CD14-positive monocyte (primary cell): ENCODE measurements around the gene TRH. TPM values are rescaled to one million over a fixed set of nuclear protein-coding genes. Genes with fewer than 3 reads are reported as not detected.

Experiments used
- DNase-seq, 3 donors: peaks; one replicate each; pipeline ENCODE4 v3.0.0-alpha.2; 2011 to 2022
- H2AFZ ChIP-seq: 2 replicates; pipeline ENCODE4 v1.6.0; 2012; ENCODE audit warnings: mild to moderate bottlenecking, low read depth, low read length, inconsistent platforms; ENCODE audit not compliant: insufficient read depth, poor library complexity, severe bottlenecking
- H3K27ac ChIP-seq, 2 donors: 1 replicate in 1 of 2; 2 replicates in 1 of 2; pipeline ENCODE4 v1.5.1; 2012 to 2013; ENCODE audit warnings: low read length in 2 of 2, control low read depth in 1 of 2, inconsistent platforms in 1 of 2, low read depth in 1 of 2, mild to moderate bottlenecking in 1 of 2
- H3K27me3 ChIP-seq, 2 donors: one replicate each; pipeline versions ENCODE4 v1.6.0 to v1.6.1; 2011 to 2013; ENCODE audit warnings: low read length in 2 of 2; ENCODE audit not compliant: control insufficient read depth in 2 of 2, insufficient read depth in 2 of 2
- H3K36me3 ChIP-seq, 2 donors: replicated peaks in 1 of 2; 1 replicate in 1 of 2; 2 replicates in 1 of 2; pipeline versions ENCODE4 v1.5.1 to v1.6.1; 2012 to 2013; ENCODE audit warnings: low read length in 2 of 2, control low read depth in 1 of 2, inconsistent platforms in 1 of 2, mild to moderate bottlenecking in 1 of 2; ENCODE audit not compliant: insufficient read depth in 2 of 2, control insufficient read depth in 1 of 2
- H3K4me1 ChIP-seq, 2 donors: 1 replicate in 1 of 2; 2 replicates in 1 of 2; pipeline versions ENCODE4 v1.5.1 to v1.6.1; 2012 to 2013; ENCODE audit warnings: low read length in 2 of 2, control low read depth in 1 of 2, inconsistent platforms in 1 of 2, mild to moderate bottlenecking in 1 of 2, moderate library complexity in 1 of 2; ENCODE audit not compliant: insufficient read depth in 2 of 2, control insufficient read depth in 1 of 2
- H3K4me2 ChIP-seq: replicated peaks from 2 replicates; pipeline ENCODE3; 2012; ENCODE audit warnings: low read length, moderate library complexity, mild to moderate bottlenecking; ENCODE audit not compliant: poor library complexity, severe bottlenecking; ENCODE audit errors: extremely low read depth
- H3K4me3 ChIP-seq, 3 experiments: fragments of 200-600 bp in 1 of 3; sonication (generic) in 1 of 3; replicated peaks in 1 of 3; 1 replicate in 2 of 3; 2 replicates in 1 of 3; pipeline ENCODE4 v1.5.1; 2011 to 2013; ENCODE audit warnings: low read length in 3 of 3, mild to moderate bottlenecking in 3 of 3, control low read depth in 2 of 3, low read depth in 2 of 3, inconsistent platforms in 1 of 3, moderate library complexity in 1 of 3
- H3K79me2 ChIP-seq: 2 replicates; pipeline ENCODE4 v1.6.0; 2012; ENCODE audit warnings: mild to moderate bottlenecking, control low read depth, inconsistent platforms, low read length, moderate library complexity; ENCODE audit not compliant: insufficient read depth
- H3K9ac ChIP-seq: 2 replicates; pipeline ENCODE4 v1.6.0; 2017; ENCODE audit warnings: low read length, mild to moderate bottlenecking; ENCODE audit not compliant: insufficient read depth, poor library complexity, severe bottlenecking
- H3K9me3 ChIP-seq, 2 donors: replicated peaks in 1 of 2; 1 replicate in 1 of 2; 2 replicates in 1 of 2; pipeline versions ENCODE4 v1.5.1 to v1.6.1; 2012 to 2013; ENCODE audit warnings: low read length in 2 of 2, control low read depth in 1 of 2; ENCODE audit not compliant: control insufficient read depth in 1 of 2, insufficient read depth in 1 of 2
- H4K20me1 ChIP-seq: 2 replicates; pipeline ENCODE4 v1.6.0; 2012; ENCODE audit warnings: mild to moderate bottlenecking, low read length, control low read depth, moderate library complexity; ENCODE audit not compliant: insufficient read depth
- H3K27ac Mint-ChIP-seq, 7 donors: one replicate each; pipeline ENCODE4 v1.8.0; 2020; ENCODE audit warnings: mild to moderate bottlenecking in 7 of 7, mixed read lengths in 7 of 7, moderate library complexity in 6 of 7, inconsistent platforms in 2 of 7
- H3K27me3 Mint-ChIP-seq, 3 donors: one replicate each; pipeline ENCODE4 v1.8.0; 2021 to 2022; ENCODE audit warnings: low read depth in 3 of 3, mild to moderate bottlenecking in 3 of 3, mixed read lengths in 3 of 3, moderate library complexity in 3 of 3, inconsistent platforms in 1 of 3
- H3K36me3 Mint-ChIP-seq, 2 donors: one replicate each; pipeline ENCODE4 v1.8.0; 2020; ENCODE audit warnings: mixed read lengths in 2 of 2, inconsistent platforms in 1 of 2, mild to moderate bottlenecking in 1 of 2
- H3K4me1 Mint-ChIP-seq: one replicate; pipeline ENCODE4 v1.8.0; 2020; ENCODE audit warnings: mild to moderate bottlenecking, mixed read lengths
- H3K4me3 Mint-ChIP-seq, 2 donors: one replicate each; pipeline ENCODE4 v1.8.0; 2020; ENCODE audit warnings: mild to moderate bottlenecking in 2 of 2, mixed read lengths in 2 of 2, moderate library complexity in 1 of 2
- H3K9me3 Mint-ChIP-seq, 7 donors: one replicate each; pipeline ENCODE4 v1.8.0; 2020 to 2022; ENCODE audit warnings: mixed read lengths in 7 of 7, mild to moderate bottlenecking in 6 of 7, moderate library complexity in 6 of 7, inconsistent platforms in 2 of 7
- WGBS: methylation state at CpG from one replicate; pipeline ENCODE4 v1.1.5; 2013; ENCODE audit warnings: missing lambda C conversion rate; ENCODE audit not compliant: insufficient coverage; 5-methylcytosine and 5-hydroxymethylcytosine counted together
- intact Hi-C, 2 donors: fragments of 100-400 bp; cut with micrococcal nuclease; formaldehyde crosslinking; loops; one replicate each; pipeline versions ENCODE4 v1.15.0 to v1.15.1; 2023
- polyA plus RNA-seq, 3 donors: library from polyadenylated mRNA; depleted of rRNA in 1 of 3; unstranded in 2 of 3; stranded (reverse) in 1 of 3; fragments of 300-500 nt in 2 of 3; fragments of >200 nt in 1 of 3; fragmentation: Illumina TruSeq in 2 of 3; gene quantifications; 1 replicate in 2 of 3; 2 replicates in 1 of 3; pipeline ENCODE4 v1.2.3, GENCODE V29; 2012 to 2021
- TF ChIP-seq, protein P1 (sequence below): fragments of 200-600 bp; IDR thresholded peaks from one replicate; pipeline ENCODE4 v1.8.0; 2022; ENCODE audit warnings: antibody characterized with exemption, mild to moderate bottlenecking

TRH gene
- polyA plus RNA-seq, 3 donors = 0.91 TPM; not detected in 2

DNA sequence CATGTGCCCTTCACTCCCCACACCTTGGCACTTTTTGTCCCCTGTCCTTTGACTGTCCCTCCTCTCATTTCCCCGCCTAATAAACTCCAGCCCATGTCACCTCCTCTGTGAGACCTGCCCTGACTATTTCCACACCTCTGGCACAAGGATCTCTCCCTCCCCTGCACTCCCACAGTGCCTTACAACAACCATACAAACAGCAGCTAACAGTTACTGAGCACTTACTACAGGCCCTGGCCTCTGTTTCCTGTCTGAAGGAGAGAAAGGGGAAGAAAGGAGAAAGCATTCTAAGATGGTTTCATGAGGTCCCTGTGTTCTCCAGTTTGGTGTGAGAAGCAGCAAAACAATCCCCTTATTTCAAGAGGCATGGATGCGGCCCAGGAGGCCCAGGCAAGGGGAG lies 20.0 kb upstream of the TRH start:
- peak overlapping the region in 1 of 2 donors; percentile 43 for H3K4me3 Mint-ChIP-seq
- H3K27ac ChIP-seq = peak overlapping the region in 1 of 2 donors; percentile 13
- intact Hi-C loops = loop anchor here in 1 of 2 donors (5.0 kb wide), 1 partner anchor 38 kb away; no protein-coding TSS in a partner anchor
- no peaks in the 10 kb centered on the region for H3K79me2 ChIP-seq
- H3K4me2 ChIP-seq = no peak overlapping the region
- no peak overlapping the region for H3K4me3 ChIP-seq
- H3K27me3 ChIP-seq = no peaks in the 10 kb centered on the region
- peaks cover 3 to 7% (median 4%) of the 10 kb centered on the region in 3 donors for H3K27me3 Mint-ChIP-seq
- no peaks in the 10 kb centered on the region for H3K36me3 Mint-ChIP-seq
- H3K27ac Mint-ChIP-seq = peak overlapping the region in 6 of 7 donors; percentile 69 to 84 (median 79)
- H3K4me1 ChIP-seq = peaks cover 48 to 50% of the 10 kb centered on the region in 2 donors
- H3K36me3 ChIP-seq = no peaks in the 10 kb centered on the region
- TF ChIP-seq, protein P1, sequence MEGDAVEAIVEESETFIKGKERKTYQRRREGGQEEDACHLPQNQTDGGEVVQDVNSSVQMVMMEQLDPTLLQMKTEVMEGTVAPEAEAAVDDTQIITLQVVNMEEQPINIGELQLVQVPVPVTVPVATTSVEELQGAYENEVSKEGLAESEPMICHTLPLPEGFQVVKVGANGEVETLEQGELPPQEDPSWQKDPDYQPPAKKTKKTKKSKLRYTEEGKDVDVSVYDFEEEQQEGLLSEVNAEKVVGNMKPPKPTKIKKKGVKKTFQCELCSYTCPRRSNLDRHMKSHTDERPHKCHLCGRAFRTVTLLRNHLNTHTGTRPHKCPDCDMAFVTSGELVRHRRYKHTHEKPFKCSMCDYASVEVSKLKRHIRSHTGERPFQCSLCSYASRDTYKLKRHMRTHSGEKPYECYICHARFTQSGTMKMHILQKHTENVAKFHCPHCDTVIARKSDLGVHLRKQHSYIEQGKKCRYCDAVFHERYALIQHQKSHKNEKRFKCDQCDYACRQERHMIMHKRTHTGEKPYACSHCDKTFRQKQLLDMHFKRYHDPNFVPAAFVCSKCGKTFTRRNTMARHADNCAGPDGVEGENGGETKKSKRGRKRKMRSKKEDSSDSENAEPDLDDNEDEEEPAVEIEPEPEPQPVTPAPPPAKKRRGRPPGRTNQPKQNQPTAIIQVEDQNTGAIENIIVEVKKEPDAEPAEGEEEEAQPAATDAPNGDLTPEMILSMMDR = no peak
- H3K9me3 ChIP-seq = no peaks in the 10 kb centered on the region
- no peaks in the 10 kb centered on the region for H3K9me3 Mint-ChIP-seq
- peak; percentile 18 to 31 (median 28) for DNase-seq
- H3K4me1 Mint-ChIP-seq = peaks cover 56% of the 10 kb centered on the region
- H4K20me1 ChIP-seq = no peaks in the 10 kb centered on the region
- peak overlapping the region; percentile 77 for H2AFZ ChIP-seq
- H3K9ac ChIP-seq = no peak overlapping the region
- WGBS = 0% methylated on average over 1 of the region's 2 CpGs

DNA sequence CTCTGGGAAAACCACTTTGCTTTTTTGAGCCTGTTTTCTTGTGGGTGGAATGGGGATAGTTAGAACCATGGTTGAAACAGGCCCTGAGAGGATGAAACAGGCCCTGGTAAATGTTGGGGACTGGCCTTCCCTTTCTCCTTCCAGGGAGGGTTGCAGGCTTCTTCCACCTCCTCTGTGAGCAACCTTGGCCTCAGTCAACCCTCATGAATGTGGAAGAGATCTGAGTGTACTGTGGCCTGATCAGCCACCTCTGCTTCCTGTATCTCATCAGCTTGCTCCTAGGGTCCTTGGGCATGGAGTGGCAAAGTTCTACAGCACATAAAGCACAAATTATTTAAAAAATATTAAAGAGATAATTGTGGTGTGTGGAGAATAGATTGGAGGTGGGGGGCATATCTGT lies 17.6 kb upstream of the TRH start:
- H4K20me1 ChIP-seq = no peaks in the 10 kb centered on the region
- no peak overlapping the region for H3K27ac ChIP-seq
- peaks cover 35 to 38% of the 10 kb centered on the region in 2 donors for H3K4me1 ChIP-seq
- no peak for DNase-seq
- Mint-ChIP-seq H3K9me3 (no peaks in the 10 kb centered on the region), H3K4me3 (no peak overlapping the region), H3K27me3 (peaks cover 5 to 13% (median 7%) of the 10 kb centered on the region in 3 donors), H3K36me3 (no peaks in the 10 kb centered on the region), H3K4me1 (peaks cover 46% of the 10 kb centered on the region), H3K27ac (no peak overlapping the region)
- no peaks in the 10 kb centered on the region for H3K9me3 ChIP-seq
- no peak overlapping the region for H3K9ac ChIP-seq
- H3K27me3 ChIP-seq = no peaks in the 10 kb centered on the region
- TF ChIP-seq, protein P1 = no peak
- no peaks in the 10 kb centered on the region for H3K36me3 ChIP-seq
- no peaks in the 10 kb centered on the region for H3K79me2 ChIP-seq
- no peak overlapping the region for H2AFZ ChIP-seq
- H3K4me3 ChIP-seq = no peak overlapping the region
- intact Hi-C loops = no loop called here
- H3K4me2 ChIP-seq = no peak overlapping the region
